ENCODE data around the gene LRP1B.
"Not testable (repeated sequence)": the region's sequence is repeated elsewhere in the genome, so short reads cannot be mapped to it uniquely, and the experiment has no call there.

The LRP1B gene

DNA sequence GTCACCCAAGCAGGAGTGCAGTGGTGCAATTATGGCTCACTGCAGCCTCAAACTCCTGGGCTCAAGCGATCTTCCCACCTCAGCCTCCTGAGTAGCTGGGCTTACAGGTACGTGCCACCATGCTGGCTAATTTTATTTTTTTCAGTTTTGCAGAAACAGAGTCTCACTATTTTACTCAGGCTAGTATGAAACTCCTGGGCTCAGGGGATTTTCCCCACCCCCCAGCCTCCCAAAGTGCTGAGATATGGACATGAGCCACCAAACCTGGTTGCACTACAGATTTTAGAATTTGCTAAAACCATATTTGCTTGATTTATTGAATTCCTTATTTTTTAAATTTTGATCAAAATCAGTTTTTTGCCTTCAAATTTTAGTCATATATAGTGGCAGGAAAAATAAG, 1553.4 kb downstream of the LRP1B start:
- no peak for DNase-seq

DNA sequence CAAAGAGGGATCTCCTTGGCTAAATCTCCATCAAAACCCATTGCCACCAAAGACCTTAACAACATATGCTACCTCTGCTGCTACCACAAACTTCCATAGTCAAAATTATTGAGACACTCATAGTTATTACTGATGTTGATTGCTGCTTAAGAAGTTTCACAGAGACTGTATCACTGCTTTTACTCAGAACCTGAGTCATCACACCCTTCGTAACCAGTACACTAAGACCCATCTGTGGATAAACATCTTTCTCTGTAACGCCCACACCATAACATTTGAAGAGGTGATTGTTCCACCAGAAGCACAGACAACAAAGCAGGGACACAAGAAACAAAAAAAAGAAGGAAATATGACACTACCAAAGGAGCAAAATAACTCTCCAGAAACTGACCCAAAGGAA, 1563.1 kb downstream of the LRP1B start:
- DNase-seq = no peak

DNA sequence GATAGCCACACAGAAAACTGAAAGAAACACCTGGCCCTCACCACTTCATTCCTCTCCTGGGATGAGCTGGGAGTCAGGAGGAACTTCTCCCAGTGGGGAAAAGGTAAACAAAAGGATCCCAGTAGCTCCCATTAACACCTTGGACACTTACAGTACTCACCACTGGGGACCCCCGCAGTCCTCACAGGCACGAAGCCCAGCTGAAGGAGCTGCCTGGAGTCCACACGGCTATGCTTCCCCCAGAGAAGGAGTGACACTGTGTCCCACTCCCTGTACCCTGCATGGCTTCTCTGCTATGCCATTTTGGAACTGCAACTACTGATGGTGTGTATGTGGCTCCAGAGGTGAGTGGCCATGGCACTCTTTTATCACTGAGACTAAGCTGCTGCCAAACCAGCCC, 1565.1 kb downstream of the LRP1B start:
- DNase-seq = no peak

DNA sequence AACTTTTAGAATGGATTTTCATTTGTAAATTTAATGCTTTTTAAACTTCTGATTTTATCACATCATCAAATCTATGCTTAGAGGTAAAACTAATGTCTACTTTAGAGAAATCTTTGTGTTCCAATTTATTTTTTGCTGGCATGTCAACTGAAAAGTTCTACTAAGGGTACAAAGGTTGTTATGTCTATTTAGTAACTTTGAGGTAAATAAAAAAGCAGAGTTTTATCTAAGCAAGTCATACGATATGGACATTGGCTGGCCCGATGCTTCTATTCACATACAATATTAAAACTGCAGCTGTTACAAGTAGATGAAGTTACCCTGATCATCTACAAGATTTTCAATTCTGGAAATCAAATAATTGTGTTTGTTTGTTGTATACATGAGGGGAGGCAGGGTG, 1575.1 kb downstream of the LRP1B start:
- no peak for DNase-seq

DNA sequence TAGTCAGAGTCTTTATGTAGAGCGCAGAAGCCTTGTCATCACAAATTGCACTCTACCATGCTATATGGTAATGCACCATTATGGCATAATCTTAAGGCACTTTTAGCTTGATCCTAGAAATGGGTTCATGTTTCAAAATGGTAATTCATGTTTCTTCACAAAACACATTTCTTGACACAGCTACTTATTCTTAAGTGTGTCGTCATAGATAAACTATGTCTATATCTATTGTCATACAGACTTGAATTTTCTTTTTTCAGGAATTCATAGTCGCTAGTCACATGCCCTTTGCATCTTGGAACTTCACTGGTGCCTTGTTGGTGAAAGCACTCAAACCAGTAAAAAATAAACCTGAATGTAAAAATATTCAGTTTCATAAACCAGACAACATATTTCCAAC, 1578.2 kb downstream of the LRP1B start:
- no peak for DNase-seq

DNA sequence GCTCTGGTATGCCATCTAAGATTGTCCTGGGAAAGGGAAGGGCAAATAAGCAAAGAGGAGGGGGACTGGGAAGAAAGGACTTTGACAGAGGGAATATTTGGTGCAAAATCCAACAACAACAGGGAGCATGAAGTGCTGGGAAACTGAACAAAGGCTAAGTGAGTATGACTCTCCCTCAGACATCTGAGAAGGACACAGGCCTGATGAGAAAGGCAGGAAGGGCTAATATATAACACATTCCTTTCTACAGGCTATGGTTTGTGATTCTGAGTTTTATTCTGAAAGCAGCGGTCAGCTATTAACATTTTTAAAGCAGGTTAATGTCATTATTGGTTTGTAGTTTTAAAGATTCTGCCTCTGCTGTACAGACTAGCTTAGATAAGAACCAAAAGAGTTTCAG, 1579.5 kb downstream of the LRP1B start:
- DNase-seq = no peak

DNA sequence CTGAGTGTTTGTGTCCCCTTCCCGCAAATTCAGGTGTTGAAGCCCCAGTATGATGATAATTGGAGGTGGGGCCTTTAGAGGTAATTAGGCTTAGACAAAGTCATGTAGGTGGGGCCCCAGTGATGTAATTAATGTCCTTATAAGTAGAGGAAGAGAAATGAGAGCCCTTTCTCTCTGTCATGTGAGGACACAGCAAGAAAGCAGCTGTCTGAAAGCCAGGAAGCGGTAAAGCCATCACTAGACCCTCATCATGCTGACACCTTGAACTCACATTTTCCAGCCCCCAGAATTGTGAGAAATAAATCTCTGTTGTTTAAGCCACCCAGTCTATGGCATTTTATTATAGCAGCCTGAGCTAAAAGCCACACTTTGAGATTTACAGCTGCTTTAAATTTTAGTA, 1580.0 kb downstream of the LRP1B start:
- DNase-seq = no peak

DNA sequence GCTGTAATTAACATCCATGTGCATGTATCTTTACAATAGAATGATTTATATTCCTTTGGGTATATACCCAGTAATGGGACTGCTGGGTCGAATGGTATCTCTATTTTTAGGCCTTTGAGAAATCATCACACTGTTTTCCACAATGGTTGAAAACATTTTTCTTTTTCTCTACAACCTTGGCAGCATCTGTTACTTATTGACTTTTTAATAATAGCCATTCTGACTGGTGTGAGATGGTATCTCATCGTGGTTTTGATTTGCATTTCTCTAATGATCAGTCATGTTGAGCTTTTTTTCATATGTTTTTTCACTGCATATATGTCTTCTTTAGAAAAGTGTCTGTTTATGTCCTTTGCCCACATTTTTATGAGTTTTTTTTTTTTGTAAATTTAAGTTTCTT, 1586.0 kb downstream of the LRP1B start:
- not testable (repeated sequence) for DNase-seq

DNA sequence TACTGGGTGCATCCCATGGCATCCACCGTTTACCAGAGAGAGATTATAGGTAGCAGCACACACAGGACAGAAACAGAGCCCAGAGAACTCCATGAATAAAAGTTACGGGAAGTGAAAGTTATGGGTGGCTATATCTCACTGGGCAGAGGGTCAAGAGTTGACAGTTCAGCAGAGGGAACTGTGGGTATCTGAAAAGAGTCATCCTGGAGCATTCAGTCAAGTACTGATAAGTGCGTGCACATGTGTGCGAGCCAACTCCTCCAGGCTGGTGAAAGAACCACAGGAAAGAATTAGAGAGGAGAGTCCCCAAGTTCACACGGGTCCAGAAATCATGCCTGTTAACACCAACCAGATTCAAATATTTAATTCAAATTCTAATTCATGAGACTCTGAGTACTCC, 1588.2 kb downstream of the LRP1B start:
- DNase-seq = no peak

DNA sequence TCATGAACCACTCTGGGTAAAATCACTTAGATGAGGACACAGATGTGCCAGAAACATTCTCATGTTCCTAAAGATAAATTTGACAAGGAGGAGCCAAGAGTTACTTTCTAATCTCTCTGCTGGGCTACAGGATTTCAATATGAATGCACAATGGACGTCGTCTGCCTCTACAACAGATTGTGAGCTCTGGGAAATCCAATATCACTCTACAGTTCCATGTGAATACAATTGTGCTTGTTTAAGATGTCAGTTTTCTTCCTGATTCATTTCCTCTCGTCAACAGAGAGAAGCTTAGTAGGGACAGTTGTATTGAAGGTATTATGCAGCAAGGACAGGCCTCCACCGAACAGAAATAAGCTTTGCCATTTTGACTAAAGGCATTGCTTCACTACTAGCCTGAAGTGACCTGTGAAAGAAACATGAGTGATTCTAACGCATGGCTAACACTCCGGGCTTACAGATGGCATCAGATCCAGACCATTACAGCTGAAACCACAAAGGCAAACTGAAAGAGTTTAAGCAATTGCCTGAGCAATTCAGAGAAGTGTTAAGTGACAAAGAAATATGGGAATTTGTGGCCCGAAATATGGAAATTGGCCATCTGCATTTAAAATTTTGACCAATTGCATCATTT, 1591.5 kb downstream of the LRP1B start:
- no peak for DNase-seq

DNA sequence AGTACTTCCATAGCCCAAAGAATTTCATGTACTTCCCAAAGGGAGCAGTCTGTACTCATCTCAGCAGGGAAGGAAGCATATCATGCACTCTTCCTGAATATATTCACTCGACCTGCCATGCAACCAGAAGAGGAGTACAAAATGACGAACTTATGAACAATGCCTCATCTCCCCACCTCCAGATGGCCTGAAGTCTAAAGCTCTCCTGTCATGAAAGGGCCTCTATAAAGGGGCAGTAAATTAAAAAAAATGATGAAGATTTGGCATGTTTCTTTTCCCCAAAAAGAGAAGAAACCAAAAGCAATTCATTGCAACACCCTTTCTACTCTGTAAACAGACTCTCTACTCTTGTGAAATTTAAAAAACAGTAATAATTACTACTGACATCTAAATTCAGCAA, 1601.1 kb downstream of the LRP1B start:
- DNase-seq = no peak

DNA sequence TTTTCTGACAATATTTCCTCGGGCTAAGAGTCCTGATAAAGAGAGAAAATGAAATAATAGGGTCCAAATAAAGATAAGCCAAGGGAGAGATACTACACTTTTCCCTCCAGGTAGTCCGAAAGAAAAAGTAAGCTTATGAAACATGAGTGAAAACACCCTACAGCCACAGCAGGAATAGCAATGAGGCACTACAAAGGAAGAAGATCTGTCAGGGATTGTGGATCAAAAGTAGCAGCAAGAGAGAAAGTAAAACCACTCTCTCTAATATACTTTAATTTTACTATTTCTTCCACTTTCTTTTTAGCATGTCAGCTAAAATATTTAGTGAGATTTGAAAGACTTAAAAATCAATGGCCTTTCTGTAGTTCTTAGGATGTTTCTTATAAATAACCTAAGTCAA, 1601.8 kb downstream of the LRP1B start:
- no peak for DNase-seq

DNA sequence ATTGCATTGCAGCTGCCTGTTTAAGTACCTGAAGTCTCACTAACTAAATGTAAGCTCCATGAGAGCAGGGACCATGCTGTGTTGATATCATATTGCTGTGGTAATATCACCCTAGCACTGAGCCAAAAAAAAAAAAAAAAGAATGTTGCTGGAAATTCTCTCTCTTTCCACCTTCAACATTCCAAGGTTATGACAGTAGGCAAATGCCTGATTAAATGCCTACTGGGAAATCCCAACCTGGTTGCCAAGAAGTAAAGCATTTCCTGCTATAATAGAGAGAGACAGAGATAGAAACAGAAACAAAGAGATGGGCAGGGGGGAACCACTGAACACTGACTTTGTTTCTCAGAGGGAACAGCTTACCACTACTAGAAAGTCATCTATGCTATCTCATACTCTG, 1604.2 kb downstream of the LRP1B start:
- DNase-seq = no peak

DNA sequence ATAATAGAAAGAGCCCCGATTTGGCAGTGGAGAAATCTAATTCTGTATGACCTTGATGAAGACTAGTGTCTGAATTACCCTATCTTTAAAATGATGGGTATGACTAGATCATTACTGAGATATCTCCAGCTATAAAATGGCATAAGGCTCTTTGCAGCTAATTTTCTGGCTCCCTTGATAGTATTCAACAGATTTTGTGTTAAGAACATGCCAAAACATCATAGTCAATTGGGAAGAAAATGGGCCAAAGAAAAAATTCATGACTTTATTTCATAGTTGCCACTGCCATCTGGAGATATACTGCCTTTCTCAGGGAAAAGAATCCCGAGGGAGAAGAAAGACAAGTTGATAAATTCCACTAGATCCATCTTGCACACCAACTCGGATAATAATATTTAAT, 1618.7 kb downstream of the LRP1B start:
- no peak for DNase-seq

DNA sequence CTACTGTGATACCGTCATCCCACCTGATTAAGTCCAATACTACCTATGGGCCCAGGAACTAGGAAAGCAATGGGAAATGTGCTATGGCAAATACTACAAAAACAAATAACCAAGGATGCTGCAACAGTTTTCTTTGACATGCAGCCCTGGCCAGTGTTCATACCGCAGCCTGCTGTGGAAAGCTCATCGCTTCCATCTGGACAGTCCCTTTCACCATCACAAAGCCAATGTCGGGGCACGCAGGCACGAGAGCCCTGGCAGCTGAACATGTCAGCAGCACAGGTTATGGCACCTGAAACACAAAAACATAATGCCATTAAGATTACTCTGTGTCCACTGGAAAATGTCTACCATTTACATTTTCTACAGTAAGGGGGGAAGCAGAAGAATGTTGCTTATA, 1621.1 kb downstream of the LRP1B start:
- no peak for DNase-seq

DNA sequence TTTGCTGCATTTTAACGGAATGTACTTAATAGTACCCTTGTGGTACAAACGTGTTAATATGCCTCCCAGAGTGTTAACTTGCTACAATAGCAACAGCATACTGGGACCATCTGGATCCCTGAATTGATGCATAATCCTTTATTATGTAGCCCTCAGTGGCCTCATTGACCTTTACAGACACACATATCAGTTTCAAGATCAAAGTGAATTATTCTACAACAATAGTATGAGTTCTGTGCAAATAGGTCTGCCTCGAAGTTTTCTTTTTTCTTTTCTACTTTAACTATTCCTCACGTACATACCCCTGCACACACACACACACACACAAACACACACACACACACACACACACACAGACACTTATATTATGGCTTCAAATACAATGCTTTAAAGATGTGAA, 1622.1 kb downstream of the LRP1B start:
- no peak for DNase-seq

DNA sequence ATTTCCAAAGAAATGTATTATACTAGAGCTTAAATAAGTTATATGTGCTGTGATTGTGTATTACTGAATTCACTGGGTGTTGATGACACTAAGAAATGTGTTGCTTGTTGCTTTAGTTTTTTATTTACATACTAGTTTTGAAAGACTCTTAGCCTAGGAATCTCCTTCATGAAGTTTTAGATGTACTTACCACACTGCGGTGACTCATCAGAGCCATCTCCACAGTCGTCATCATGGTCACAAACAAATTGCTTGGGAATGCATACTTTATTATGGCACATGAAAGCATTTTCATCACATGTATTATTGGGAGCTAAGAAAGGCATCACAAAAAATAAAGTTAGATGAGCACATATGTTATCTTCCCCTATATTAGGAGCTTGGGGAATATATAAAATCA, 1624.2 kb downstream of the LRP1B start:
- DNase-seq = no peak

DNA sequence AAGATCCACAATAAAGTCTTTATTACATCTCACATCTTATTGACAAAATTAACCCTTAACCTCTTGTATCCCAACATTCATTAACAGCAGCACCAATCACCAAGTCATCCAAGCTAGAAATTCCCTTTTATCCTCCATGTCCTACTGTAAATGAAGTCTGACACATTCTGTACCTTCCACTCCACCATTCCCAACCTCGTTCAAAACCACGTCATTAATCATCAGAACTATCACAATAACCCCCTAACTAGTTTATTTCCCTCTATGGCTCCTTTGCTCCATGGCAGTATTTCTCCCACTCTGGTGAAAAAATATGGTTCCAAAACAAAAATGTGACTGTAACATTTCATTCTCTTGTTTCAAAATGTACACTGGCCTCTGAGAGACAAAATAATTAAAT, 1626.2 kb downstream of the LRP1B start:
- DNase-seq = no peak

DNA sequence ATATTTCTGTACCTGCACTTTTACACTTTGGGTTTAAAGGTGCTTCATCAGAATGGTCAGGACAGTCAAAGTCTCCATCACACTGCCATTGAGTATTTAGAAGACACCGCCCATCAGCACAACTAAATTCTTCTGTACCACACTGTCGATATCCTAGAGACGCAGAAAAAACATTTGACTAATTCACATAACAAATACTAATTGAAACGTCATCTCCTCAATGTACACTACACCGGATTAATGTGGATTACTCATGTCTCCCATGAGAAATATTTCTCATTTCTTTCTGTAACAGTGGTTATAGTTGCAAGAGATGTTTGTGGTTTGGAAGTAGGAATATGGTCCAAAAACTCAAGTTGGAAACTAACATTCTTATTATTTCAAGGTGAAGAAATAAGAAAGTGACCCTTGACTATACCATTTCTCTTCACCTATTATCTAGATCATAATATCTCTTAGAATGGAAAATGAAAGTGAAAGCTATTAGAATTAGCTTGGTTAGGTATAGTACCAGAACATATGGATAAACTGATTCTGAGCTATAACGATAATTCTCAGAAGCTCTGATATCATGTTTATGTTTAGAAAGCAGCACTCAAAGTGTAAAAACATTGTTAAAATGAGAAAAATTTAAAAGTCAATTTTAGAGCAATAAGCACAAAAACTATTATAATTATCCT, 1627.7 kb downstream of the LRP1B start:
- DNase-seq = no peak

DNA sequence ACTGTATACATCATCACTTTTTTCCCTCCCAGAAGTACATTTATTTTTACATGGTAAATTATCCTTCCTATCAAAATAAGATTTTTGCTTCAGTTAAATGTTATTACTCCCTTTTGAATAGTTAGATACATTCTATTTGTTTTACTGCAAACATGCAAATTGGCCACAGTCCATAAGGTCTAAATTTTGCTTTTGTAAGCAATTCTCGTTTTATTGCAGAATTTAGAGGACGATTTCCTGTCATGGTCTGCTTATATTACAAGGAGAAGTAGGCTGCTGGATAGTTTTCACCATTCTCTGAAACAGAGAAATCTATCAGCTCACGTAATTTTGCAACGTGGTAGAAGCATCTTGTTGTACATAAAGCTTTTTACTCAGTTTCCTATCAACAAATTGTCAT, 1632.5 kb downstream of the LRP1B start:
- no peak for DNase-seq

DNA sequence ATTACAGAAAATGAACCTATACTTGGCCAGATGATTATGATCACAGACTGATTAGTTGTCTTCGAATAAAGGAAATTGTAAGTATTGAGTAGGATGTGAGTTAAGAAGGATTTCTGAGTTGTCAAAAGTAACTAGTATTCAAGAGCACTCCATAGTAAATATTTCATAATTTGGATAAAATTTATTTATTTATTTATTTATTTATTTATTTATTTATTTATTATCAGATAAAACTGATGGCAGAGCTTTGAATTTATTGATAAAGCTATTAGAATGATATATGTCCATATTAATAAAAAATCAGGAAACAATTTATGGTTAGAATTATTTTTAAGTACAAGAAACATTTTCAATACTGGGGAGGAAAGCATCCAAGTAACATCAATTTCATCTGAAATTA, 1634.1 kb downstream of the LRP1B start:
- no peak for DNase-seq

DNA sequence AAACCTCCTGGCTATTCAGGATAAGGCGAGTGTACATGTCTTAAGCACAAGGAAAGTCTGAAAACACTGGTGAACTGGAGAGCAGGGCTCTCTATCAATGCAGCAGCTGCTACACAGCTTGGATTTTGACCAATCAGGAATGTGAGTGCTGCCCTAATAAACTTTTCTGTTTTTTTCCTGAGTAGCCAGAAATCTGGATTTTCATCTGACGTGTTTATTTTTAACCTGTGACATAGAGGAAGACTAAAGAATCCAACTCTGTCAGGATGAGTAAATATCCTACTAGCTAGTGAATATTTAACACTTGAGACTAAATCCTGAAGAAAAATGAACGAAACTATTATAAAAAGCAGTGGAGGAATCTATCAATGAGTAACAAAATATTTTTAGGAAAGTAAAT, 1638.9 kb downstream of the LRP1B start:
- no peak for DNase-seq

DNA sequence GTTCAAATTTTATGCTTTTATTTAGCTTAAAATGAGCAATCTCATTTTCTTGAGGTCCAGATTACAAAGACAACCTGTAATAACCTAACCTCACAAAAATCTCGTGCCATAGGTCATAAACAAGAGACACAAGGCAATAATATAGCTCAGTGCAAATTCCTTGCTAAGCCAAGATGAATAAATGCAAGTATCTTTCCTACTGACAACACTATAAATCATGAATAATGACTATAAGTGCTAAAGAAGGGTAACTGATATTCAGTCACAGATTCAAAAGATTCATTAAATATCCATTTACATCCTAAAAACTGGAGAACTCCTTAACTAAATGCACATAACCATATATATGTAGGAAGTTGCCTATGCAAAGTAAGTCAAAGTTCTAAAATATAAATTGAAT, 1641.6 kb downstream of the LRP1B start:
- DNase-seq = no peak

DNA sequence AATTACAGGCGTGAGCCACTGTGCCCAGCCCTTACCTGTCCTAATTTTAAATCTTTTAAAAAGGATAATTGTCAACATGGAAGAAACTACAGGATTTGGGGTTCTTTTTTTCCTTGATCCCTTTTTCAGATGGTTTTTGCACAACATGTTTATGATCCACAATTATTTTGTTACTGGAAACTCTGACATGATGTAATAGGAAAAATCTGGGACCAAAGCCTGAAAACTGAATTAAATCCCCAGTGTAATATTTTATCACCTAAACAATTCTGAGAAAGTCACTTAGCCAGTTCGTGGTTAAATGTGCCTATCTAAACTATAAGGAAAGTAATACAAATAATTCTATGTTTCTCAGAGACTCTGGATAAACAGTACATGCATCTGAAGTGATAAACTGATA, 1649.7 kb downstream of the LRP1B start:
- no peak for DNase-seq

DNA sequence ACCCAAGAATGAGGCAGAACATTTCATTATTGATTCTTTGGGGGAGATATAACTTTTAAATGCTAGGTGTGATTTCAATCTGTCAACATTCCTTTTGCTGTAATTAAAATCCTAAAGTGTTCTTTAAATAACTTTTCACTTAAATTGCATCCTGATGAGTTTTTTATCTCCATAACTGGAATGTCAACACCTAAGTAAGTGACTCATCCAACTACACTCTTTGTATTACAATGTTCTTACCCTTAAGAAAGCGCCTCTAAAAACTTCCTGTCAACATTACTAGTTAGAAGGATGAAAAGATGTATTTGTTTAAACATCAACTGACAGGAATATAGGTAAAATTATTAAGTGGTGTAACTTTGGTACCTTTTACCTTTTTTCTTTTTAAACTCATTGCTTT, 1657.0 kb downstream of the LRP1B start:
- DNase-seq = no peak
